Activated CD4-positive, alpha-beta memory T cell treated with anti-CD3 and anti-CD28 coated beads for 36 hours (primary cell): ENCODE data around the gene ACTA1. TPM values are rescaled to one million over a fixed set of nuclear protein-coding genes. Genes with fewer than 3 reads are reported as not detected.
"Not testable (repeated sequence)": the region's sequence is repeated elsewhere in the genome, so short reads cannot be mapped to it uniquely, and the experiment has no call there.

Source experiments
- CTCF ChIA-PET: fragments of 350-600 bp; sonication (Branson Sonifier 250); formaldehyde crosslinking; loops from one replicate; lab custom pipeline; 2021; ENCODE audit warnings: antibody characterized with exemption, inconsistent platforms; lab: Charles Lee
- POLR2A ChIA-PET: fragments of 350-600 bp; sonication (Branson Sonifier 250); formaldehyde crosslinking; loops from one replicate; lab custom pipeline; 2021; ENCODE audit warnings: antibody characterized with exemption; lab: Charles Lee
- DNase-seq: peaks from one replicate; pipeline ENCODE4 v3.0.0-alpha.2; 2020
- H3K27ac Mint-ChIP-seq: one replicate; pipeline ENCODE4 v1.8.0; 2021; ENCODE audit warnings: mixed read lengths
- H3K27me3 Mint-ChIP-seq: one replicate; pipeline ENCODE4 v1.8.0; 2021; ENCODE audit warnings: mixed read lengths
- H3K36me3 Mint-ChIP-seq: one replicate; pipeline ENCODE4 v1.8.0; 2021; ENCODE audit warnings: mixed read lengths
- H3K4me1 Mint-ChIP-seq: one replicate; pipeline ENCODE4 v1.8.0; 2021; ENCODE audit warnings: low read depth, mixed read lengths
- H3K4me3 Mint-ChIP-seq: one replicate; pipeline ENCODE4 v1.8.0; 2021; ENCODE audit warnings: mild to moderate bottlenecking, mixed read lengths
- H3K9me3 Mint-ChIP-seq: one replicate; pipeline ENCODE4 v1.8.0; 2021; ENCODE audit warnings: mixed read lengths
- intact Hi-C: fragments of 100-400 bp; cut with micrococcal nuclease; formaldehyde crosslinking; loops from one replicate; pipeline ENCODE4 v1.15.1; 2023
- total RNA-seq, 2 experiments: library from RNA; stranded (reverse); gene quantifications; one replicate each; pipeline ENCODE4 v1.2.3, GENCODE V29; 2021

Gene ACTA1
- total RNA-seq, 2 experiments from 2014 or later: not detected

- Mint-ChIP-seq H3K4me1 (peaks cover 17% of the 10 kb centered on the region), H3K36me3 (no peaks in the 10 kb centered on the region), H3K27ac (no peak overlapping the region), H3K27me3 (peaks cover 66% of the 10 kb centered on the region), H3K9me3 (no peaks in the 10 kb centered on the region), H3K4me3 (no peak overlapping the region)
- POLR2A ChIA-PET: no interaction called here
- intact Hi-C loops: no loop called here
- CTCF ChIA-PET: interaction anchor here (1.0 to 1.6 kb wide), 2 partner anchors 63 to 149 kb away, joined by 3 read pairs; no protein-coding TSS in a partner anchor
- no peak for DNase-seq
Measured at GRCh38 chr1:229406798-229407197, 27.1 kb downstream of the ACTA1 start.

GRCh38 chr1:229403573-229403972 lies 30.3 kb downstream of the ACTA1 start:
- Mint-ChIP-seq H3K4me3 (no peak overlapping the region), H3K4me1 (peaks cover 5% of the 10 kb centered on the region), H3K27ac (no peak overlapping the region), H3K27me3 (peaks cover 49% of the 10 kb centered on the region), H3K9me3 (no peaks in the 10 kb centered on the region), H3K36me3 (no peaks in the 10 kb centered on the region)
- intact Hi-C loops: no loop called here
- DNase-seq: no peak
- ChIA-PET POLR2A (no interaction called here), CTCF (no interaction called here)

GRCh38 chr1:229402993-229403392 lies 30.9 kb downstream of the ACTA1 start:
- Mint-ChIP-seq H3K27me3 (peaks cover 45% of the 10 kb centered on the region), H3K4me3 (no peak overlapping the region), H3K4me1 (peaks cover 5% of the 10 kb centered on the region), H3K36me3 (no peaks in the 10 kb centered on the region), H3K27ac (no peak overlapping the region), H3K9me3 (no peaks in the 10 kb centered on the region)
- intact Hi-C loops: no loop called here
- CTCF ChIA-PET: no interaction called here
- DNase-seq: no peak
- POLR2A ChIA-PET: no interaction called here

- H3K9me3 Mint-ChIP-seq, CTCF ChIA-PET, H3K4me3 Mint-ChIP-seq, DNase-seq, H3K36me3 Mint-ChIP-seq, intact Hi-C loops, H3K4me1 Mint-ChIP-seq, POLR2A ChIA-PET, H3K27ac Mint-ChIP-seq: not testable (repeated sequence)
- peaks cover 40% of the 10 kb centered on the region for H3K27me3 Mint-ChIP-seq
Measured at GRCh38 chr1:229402329-229402728, 31.6 kb downstream of the ACTA1 start.

- Mint-ChIP-seq H3K4me3 (no peak overlapping the region), H3K4me1 (no peaks in the 10 kb centered on the region), H3K27me3 (peaks cover 25% of the 10 kb centered on the region), H3K9me3 (no peaks in the 10 kb centered on the region), H3K36me3 (no peaks in the 10 kb centered on the region), H3K27ac (no peak overlapping the region)
- ChIA-PET POLR2A (no interaction called here), CTCF (interaction anchor here (1.5 kb wide), 1 partner anchor 10 kb away, joined by 4 read pairs; no protein-coding TSS in a partner anchor)
- DNase-seq: no peak
- intact Hi-C loops: no loop called here
Measured at GRCh38 chr1:229397762-229398161, 36.1 kb downstream of the ACTA1 start.

- POLR2A ChIA-PET: no interaction called here
- no peak overlapping the region for H3K4me3 Mint-ChIP-seq
- intact Hi-C loops: no loop called here
- CTCF ChIA-PET: interaction anchor here (1.5 kb wide), 1 partner anchor 9 kb away, joined by 4 read pairs; no protein-coding TSS in a partner anchor
- H3K4me1 Mint-ChIP-seq: no peaks in the 10 kb centered on the region
- no peaks in the 10 kb centered on the region for H3K36me3 Mint-ChIP-seq
- no peak overlapping the region for H3K27ac Mint-ChIP-seq
- no peak for DNase-seq
- peaks cover 24% of the 10 kb centered on the region for H3K27me3 Mint-ChIP-seq
- H3K9me3 Mint-ChIP-seq: no peaks in the 10 kb centered on the region
Measured at GRCh38 chr1:229396585-229397206, 37.2 kb downstream of the ACTA1 start.

GRCh38 chr1:229394517-229394916 lies 39.4 kb downstream of the ACTA1 start:
- intact Hi-C loops, H3K27ac Mint-ChIP-seq, H3K36me3 Mint-ChIP-seq, CTCF ChIA-PET, DNase-seq, H3K4me3 Mint-ChIP-seq, H3K4me1 Mint-ChIP-seq, H3K9me3 Mint-ChIP-seq: not testable (repeated sequence)
- H3K27me3 Mint-ChIP-seq: peaks cover 27% of the 10 kb centered on the region
- POLR2A ChIA-PET: interaction anchor here (0.7 kb wide), 1 partner anchor 59 kb away, joined by 6 read pairs; no protein-coding TSS in a partner anchor

GRCh38 chr1:229392936-229393335 lies 41.0 kb downstream of the ACTA1 start:
- intact Hi-C loops: no loop called here
- no peaks in the 10 kb centered on the region for H3K36me3 Mint-ChIP-seq
- no peak overlapping the region for H3K27ac Mint-ChIP-seq
- H3K9me3 Mint-ChIP-seq: no peaks in the 10 kb centered on the region
- ChIA-PET CTCF (no interaction called here), POLR2A (no interaction called here)
- no peaks in the 10 kb centered on the region for H3K4me1 Mint-ChIP-seq
- H3K4me3 Mint-ChIP-seq: no peak overlapping the region
- peaks cover 23% of the 10 kb centered on the region for H3K27me3 Mint-ChIP-seq
- no peak for DNase-seq

- POLR2A ChIA-PET: no interaction called here
- Mint-ChIP-seq H3K27me3 (peaks cover 21% of the 10 kb centered on the region), H3K4me3 (no peak overlapping the region), H3K36me3 (no peaks in the 10 kb centered on the region), H3K9me3 (no peaks in the 10 kb centered on the region), H3K4me1 (no peaks in the 10 kb centered on the region), H3K27ac (no peak overlapping the region)
- CTCF ChIA-PET: no interaction called here
- intact Hi-C loops: no loop called here
- DNase-seq: no peak
Measured at GRCh38 chr1:229390130-229390529, 43.8 kb downstream of the ACTA1 start.

- DNase-seq: no peak
- no peaks in the 10 kb centered on the region for H3K9me3 Mint-ChIP-seq
- H3K27ac Mint-ChIP-seq: no peak overlapping the region
- H3K4me3 Mint-ChIP-seq: no peak overlapping the region
- ChIA-PET POLR2A (no interaction called here), CTCF (no interaction called here)
- no peaks in the 10 kb centered on the region for H3K4me1 Mint-ChIP-seq
- intact Hi-C loops: no loop called here
- H3K36me3 Mint-ChIP-seq: no peaks in the 10 kb centered on the region
- peaks cover 15% of the 10 kb centered on the region for H3K27me3 Mint-ChIP-seq
Measured at GRCh38 chr1:229388897-229389580, 44.9 kb downstream of the ACTA1 start.

GRCh38 chr1:229385853-229386456 lies 47.9 kb downstream of the ACTA1 start:
- ChIA-PET POLR2A (no interaction called here), CTCF (no interaction called here)
- H3K4me1 Mint-ChIP-seq: no peaks in the 10 kb centered on the region
- intact Hi-C loops: no loop called here
- no peak for DNase-seq
- peaks cover 4% of the 10 kb centered on the region for H3K27me3 Mint-ChIP-seq
- H3K36me3 Mint-ChIP-seq: no peaks in the 10 kb centered on the region
- no peaks in the 10 kb centered on the region for H3K9me3 Mint-ChIP-seq
- no peak overlapping the region for H3K4me3 Mint-ChIP-seq
- no peak overlapping the region for H3K27ac Mint-ChIP-seq

GRCh38 chr1:229384822-229385221 lies 49.1 kb downstream of the ACTA1 start:
- intact Hi-C loops: no loop called here
- no peaks in the 10 kb centered on the region for H3K27me3 Mint-ChIP-seq
- no peaks in the 10 kb centered on the region for H3K4me1 Mint-ChIP-seq
- H3K36me3 Mint-ChIP-seq: no peaks in the 10 kb centered on the region
- no peaks in the 10 kb centered on the region for H3K9me3 Mint-ChIP-seq
- CTCF ChIA-PET: no interaction called here
- no peak overlapping the region for H3K27ac Mint-ChIP-seq
- H3K4me3 Mint-ChIP-seq: no peak overlapping the region
- no peak for DNase-seq
- POLR2A ChIA-PET: no interaction called here
